Trophoblast cell (in vitro differentiated cells and primary cell): ENCODE data around the gene C3.
"Not testable (repeated sequence)": the region's sequence is repeated elsewhere in the genome, so short reads cannot be mapped to it uniquely, and the experiment has no call there.

Experiments
- DNase-seq, 2 donors: peaks; one replicate each; pipeline ENCODE4 v3.0.0-alpha.2; 2016
- H2AFZ ChIP-seq: 2 replicates; pipeline ENCODE4 v1.6.1; 2013; ENCODE audit warnings: low read length, moderate library complexity, mild to moderate bottlenecking; ENCODE audit not compliant: insufficient read depth, poor library complexity
- H2AK5ac ChIP-seq: 2 replicates; pipeline ENCODE4 v1.6.1; 2013; ENCODE audit warnings: mild to moderate bottlenecking, low read length
- H2BK120ac ChIP-seq: 2 replicates; pipeline ENCODE4 v1.6.1; 2013; ENCODE audit warnings: low read length, mild to moderate bottlenecking, moderate library complexity; ENCODE audit not compliant: insufficient read depth, poor library complexity
- H2BK12ac ChIP-seq: 2 replicates; pipeline ENCODE4 v1.6.1; 2013; ENCODE audit warnings: mild to moderate bottlenecking, low read length, moderate library complexity
- H2BK5ac ChIP-seq: 2 replicates; pipeline ENCODE4 v1.6.1; 2013; ENCODE audit warnings: low read length, low read depth, moderate library complexity, mild to moderate bottlenecking; ENCODE audit not compliant: poor library complexity
- H3K14ac ChIP-seq: 2 replicates; pipeline ENCODE4 v1.6.1; 2013; ENCODE audit warnings: mild to moderate bottlenecking, low read length
- H3K18ac ChIP-seq: 2 replicates; pipeline ENCODE4 v1.6.1; 2013; ENCODE audit warnings: mild to moderate bottlenecking, low read length
- H3K23ac ChIP-seq: 2 replicates; pipeline ENCODE4 v1.6.1; 2013; ENCODE audit warnings: low read length
- H3K27ac ChIP-seq: 2 replicates; pipeline ENCODE4 v1.5.1; 2013; ENCODE audit warnings: low read depth, mild to moderate bottlenecking, inconsistent platforms, low read length, moderate library complexity
- H3K27me3 ChIP-seq: 2 replicates; pipeline ENCODE4 v1.6.1; 2013; ENCODE audit warnings: inconsistent platforms, mild to moderate bottlenecking, low read length, moderate library complexity; ENCODE audit not compliant: insufficient read depth
- H3K36me3 ChIP-seq, 2 experiments: 1 replicate in 1 of 2; 2 replicates in 1 of 2; pipeline ENCODE4 v1.6.1; 2013; ENCODE audit warnings: low read length in 2 of 2, mild to moderate bottlenecking in 2 of 2, moderate library complexity in 1 of 2; ENCODE audit not compliant: insufficient read depth in 2 of 2, control insufficient read depth in 1 of 2
- H3K4ac ChIP-seq: 2 replicates; pipeline ENCODE4 v1.6.1; 2013; ENCODE audit warnings: low read depth, mild to moderate bottlenecking, low read length, moderate library complexity
- H3K4me1 ChIP-seq, 2 experiments: 1 replicate in 1 of 2; 2 replicates in 1 of 2; pipeline ENCODE4 v1.6.1; 2013; ENCODE audit warnings: low read length in 2 of 2, mild to moderate bottlenecking in 2 of 2, moderate library complexity in 1 of 2; ENCODE audit not compliant: insufficient read depth in 2 of 2, control insufficient read depth in 1 of 2
- H3K4me2 ChIP-seq: 2 replicates; pipeline ENCODE4 v1.6.1; 2013; ENCODE audit warnings: inconsistent platforms, mild to moderate bottlenecking, low read length, moderate library complexity
- H3K4me3 ChIP-seq: 2 replicates; pipeline ENCODE4 v1.5.1; 2013; ENCODE audit warnings: mild to moderate bottlenecking, low read depth, low read length, inconsistent platforms
- H3K79me1 ChIP-seq: one replicate; pipeline ENCODE4 v1.6.1; 2013; ENCODE audit warnings: low read length
- H3K79me2 ChIP-seq: 2 replicates; pipeline ENCODE4 v1.6.1; 2013; ENCODE audit warnings: low read length, mild to moderate bottlenecking; ENCODE audit not compliant: control insufficient read depth, insufficient read depth, poor library complexity
- H3K9ac ChIP-seq: 2 replicates; pipeline ENCODE4 v1.6.1; 2013; ENCODE audit warnings: mild to moderate bottlenecking, low read length
- H3K9me3 ChIP-seq: 2 replicates; pipeline ENCODE4 v1.6.1; 2013; ENCODE audit warnings: low read depth, mild to moderate bottlenecking, control low read depth, inconsistent platforms, low read length; ENCODE audit not compliant: insufficient read depth
- H4K12ac ChIP-seq: 2 replicates; pipeline ENCODE4 v1.6.1; 2013; ENCODE audit warnings: low read depth, mild to moderate bottlenecking, low read length, moderate library complexity
- H4K8ac ChIP-seq: 2 replicates; pipeline ENCODE4 v1.6.1; 2013; ENCODE audit warnings: low read depth, mild to moderate bottlenecking, low read length, moderate library complexity
- H4K91ac ChIP-seq: one replicate; pipeline ENCODE4 v1.6.1; 2013; ENCODE audit warnings: low read depth, mild to moderate bottlenecking, low read length, moderate library complexity
- WGBS: extraction: QIAGEN DNeasy Blood & Tissue Kit; methylation state at CpG from one replicate; pipeline ENCODE4 v1.1.7; 2013; ENCODE audit warnings: missing lambda C conversion rate; ENCODE audit not compliant: insufficient read length, insufficient coverage; ENCODE audit errors: extremely low coverage; 5-methylcytosine and 5-hydroxymethylcytosine counted together

The C3 gene

DNA sequence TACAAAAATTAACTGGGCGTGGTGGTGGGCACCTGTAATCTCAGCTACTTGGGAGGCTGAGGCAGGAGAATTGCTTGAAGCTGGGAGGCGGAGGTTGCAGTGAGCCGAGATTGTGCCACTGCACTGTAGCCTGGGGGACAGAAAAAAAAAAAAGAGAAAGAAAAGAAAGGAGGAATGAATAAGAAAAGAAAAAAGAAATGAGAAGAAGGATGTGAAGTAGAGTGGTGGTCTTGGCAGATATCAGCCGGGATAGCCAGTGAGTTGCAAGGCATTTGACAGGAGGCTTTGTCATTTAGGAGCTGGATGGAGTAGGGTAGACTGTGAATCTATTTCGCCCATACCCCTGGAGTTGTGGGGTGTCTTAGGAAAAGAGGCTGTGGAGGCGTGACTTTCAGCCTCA lies 46.0 kb downstream of the C3 start:
- peak overlapping the region; percentile 16 for H2BK12ac ChIP-seq
- peaks cover 13% of the 10 kb centered on the region for H3K9me3 ChIP-seq
- peak overlapping the region; percentile 22 for H4K8ac ChIP-seq
- H3K4ac ChIP-seq, H4K91ac ChIP-seq, DNase-seq, H3K18ac ChIP-seq, H3K79me1 ChIP-seq, H3K14ac ChIP-seq, H3K4me2 ChIP-seq, H3K79me2 ChIP-seq, H3K4me3 ChIP-seq, H3K23ac ChIP-seq, H3K36me3 ChIP-seq, H2BK120ac ChIP-seq, H2BK5ac ChIP-seq, H4K12ac ChIP-seq, H2AFZ ChIP-seq, H3K9ac ChIP-seq, H2AK5ac ChIP-seq, H3K27ac ChIP-seq, H3K27me3 ChIP-seq: not testable (repeated sequence)
- H3K4me1 ChIP-seq, result peaks cover 7 to 11% of the 10 kb centered on the region in 2 experiments
- WGBS, result no CpG with 5 or more reads among the region's 6 CpGs

DNA sequence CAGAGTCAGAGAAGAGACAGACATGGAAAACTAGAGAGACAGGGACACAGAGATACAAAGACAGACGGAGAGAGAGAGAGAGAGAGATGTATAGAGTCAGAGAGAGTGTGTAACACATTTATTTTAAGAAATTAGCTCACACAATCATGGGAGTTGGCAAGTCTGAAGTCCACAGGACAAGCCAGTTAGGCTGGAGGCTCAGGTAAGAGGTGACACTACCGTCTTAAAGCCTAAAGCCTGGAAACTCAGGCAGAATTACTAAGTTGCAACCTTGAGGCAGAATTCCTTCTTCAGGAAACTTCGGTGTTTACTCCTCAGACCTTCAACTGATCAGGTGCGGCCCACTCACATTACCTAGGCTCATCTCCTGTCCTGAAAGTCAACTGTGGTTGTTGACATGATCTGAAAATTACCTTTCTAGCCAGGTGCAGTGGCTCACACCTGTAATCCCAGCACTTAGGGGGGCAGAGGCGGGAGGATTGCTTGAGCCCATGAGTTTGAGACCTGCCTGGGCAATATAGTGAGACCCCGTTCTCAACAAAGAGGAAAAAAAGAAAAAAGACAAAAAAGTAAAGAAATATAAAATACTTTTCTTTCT lies 47.7 kb downstream of the C3 start:
- no peak overlapping the region for H3K9ac ChIP-seq
- no peak overlapping the region for H3K4ac ChIP-seq
- H3K4me3 ChIP-seq, result no peak overlapping the region
- H4K8ac ChIP-seq, result no peak overlapping the region
- no peak overlapping the region for H3K23ac ChIP-seq
- no peak overlapping the region for H4K91ac ChIP-seq
- H2BK120ac ChIP-seq, result no peak overlapping the region
- no peak overlapping the region for H3K14ac ChIP-seq
- H2AFZ ChIP-seq, result no peak overlapping the region
- no peak overlapping the region for H4K12ac ChIP-seq
- no peaks in the 10 kb centered on the region for H3K79me2 ChIP-seq
- H3K4me1 ChIP-seq, result peaks cover 7 to 11% of the 10 kb centered on the region in 2 experiments
- DNase-seq, result no peak
- no peak overlapping the region for H2BK5ac ChIP-seq
- H2AK5ac ChIP-seq, result no peak overlapping the region
- no peak overlapping the region for H3K27ac ChIP-seq
- WGBS, result no CpG with 5 or more reads among the region's 6 CpGs
- no peaks in the 10 kb centered on the region for H3K27me3 ChIP-seq
- no peak overlapping the region for H3K18ac ChIP-seq
- no peaks in the 10 kb centered on the region for H3K36me3 ChIP-seq
- no peak overlapping the region for H3K4me2 ChIP-seq
- H3K79me1 ChIP-seq, result no peaks in the 10 kb centered on the region
- no peak overlapping the region for H2BK12ac ChIP-seq
- H3K9me3 ChIP-seq, result peaks cover 4% of the 10 kb centered on the region

DNA sequence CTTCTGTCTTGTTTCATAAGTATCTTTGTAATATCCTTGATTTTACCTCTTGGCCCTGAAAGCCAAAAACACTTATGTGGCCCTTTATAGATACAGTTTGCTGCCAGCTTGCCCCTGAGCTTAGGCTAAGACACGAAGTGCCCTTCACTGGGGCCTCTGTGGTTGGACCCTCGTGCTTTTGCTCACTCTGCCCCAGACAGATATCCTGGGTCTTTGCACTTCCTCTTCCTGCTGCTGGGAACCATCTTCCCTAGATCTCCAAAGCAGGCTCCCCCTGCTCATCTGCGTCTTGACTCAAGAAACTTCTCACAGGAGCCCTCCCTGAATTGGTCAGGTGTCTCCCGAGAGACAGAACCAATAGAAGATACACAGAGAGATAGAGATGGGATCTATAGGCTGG lies 48.5 kb downstream of the C3 start:
- Histone ChIP-seq H4K91ac (no peak overlapping the region), H3K4me2 (no peak overlapping the region), H3K27me3 (no peaks in the 10 kb centered on the region), H2BK120ac (no peak overlapping the region), H3K14ac (no peak overlapping the region), H3K23ac (no peak overlapping the region), H3K18ac (no peak overlapping the region), H3K4ac (no peak overlapping the region), H3K27ac (no peak overlapping the region), H4K12ac (no peak overlapping the region), H2AFZ (no peak overlapping the region), H3K4me1 (peaks cover 7% of the 10 kb centered on the region in 2 experiments), H4K8ac (no peak overlapping the region), H3K36me3 (no peaks in the 10 kb centered on the region), H2BK12ac (no peak overlapping the region), H3K9ac (no peak overlapping the region), H3K9me3 (no peaks in the 10 kb centered on the region), H2BK5ac (no peak overlapping the region), H3K79me2 (no peaks in the 10 kb centered on the region), H3K4me3 (no peak overlapping the region), H3K79me1 (no peaks in the 10 kb centered on the region), H2AK5ac (no peak overlapping the region)
- no peak for DNase-seq
- WGBS, result no CpG with 5 or more reads among the region's 4 CpGs

DNA sequence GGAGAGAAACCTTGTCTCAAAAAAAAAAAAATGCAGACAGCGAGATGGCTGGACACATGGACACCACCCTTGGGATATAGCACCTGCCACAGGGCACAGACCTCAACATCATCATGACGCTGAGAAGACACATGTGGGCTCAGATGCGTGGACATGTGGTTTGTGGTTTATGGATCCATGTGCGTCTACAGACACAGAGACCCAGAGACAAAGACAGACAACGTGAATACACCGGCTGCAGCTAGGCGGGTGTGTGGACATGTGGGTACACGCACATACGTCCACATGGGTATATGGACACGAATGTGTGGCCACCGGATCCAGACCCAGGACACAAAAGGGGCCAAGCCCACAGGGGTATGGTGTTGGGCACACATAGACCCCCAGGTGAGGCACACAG lies 51.8 kb downstream of the C3 start:
- Histone ChIP-seq H3K14ac (no peak overlapping the region), H3K36me3 (no peaks in the 10 kb centered on the region), H4K12ac (no peak overlapping the region), H4K8ac (no peak overlapping the region), H2BK12ac (no peak overlapping the region), H3K4me1 (no peaks in the 10 kb centered on the region), H2AFZ (no peak overlapping the region), H3K27ac (no peak overlapping the region), H2BK120ac (no peak overlapping the region), H2BK5ac (no peak overlapping the region), H3K9me3 (no peaks in the 10 kb centered on the region), H3K9ac (no peak overlapping the region), H2AK5ac (no peak overlapping the region), H3K4ac (no peak overlapping the region), H3K79me2 (no peaks in the 10 kb centered on the region), H3K4me2 (no peak overlapping the region), H3K23ac (no peak overlapping the region), H3K18ac (no peak overlapping the region), H3K4me3 (peak overlapping the region; percentile 55), H4K91ac (no peak overlapping the region), H3K27me3 (no peaks in the 10 kb centered on the region), H3K79me1 (no peaks in the 10 kb centered on the region)
- WGBS, result no CpG with 5 or more reads among the region's 11 CpGs
- no peak for DNase-seq
